Esophagus squamous epithelium (tissue), 5 donors: ENCODE measurements around the gene PEAK3. TPM values are rescaled to one million over a fixed set of nuclear protein-coding genes. Genes with fewer than 3 reads are reported as not detected.

ENCODE experiments used
- DNase-seq: peaks from one replicate; lab custom pipeline; 2025; lab: John Stamatoyannopoulos, UW
- H3K27ac ChIP-seq, 4 donors: fragments of 200-600 bp; sonication (generic); one replicate each; pipeline ENCODE4 v1.5.1; 2016 to 2019; ENCODE audit warnings: mild to moderate bottlenecking in 1 of 4
- H3K27me3 ChIP-seq, 4 donors: fragments of 200-600 bp; sonication (generic); 1 replicate in 3 of 4; 2 replicates in 1 of 4; pipeline versions ENCODE4 v1.5.1 to v1.6.0; 2017 to 2021; ENCODE audit warnings: antibody characterized with exemption in 1 of 4
- H3K36me3 ChIP-seq, 3 donors: fragments of 200-600 bp; sonication (generic); one replicate each; pipeline ENCODE4 v1.5.1; 2016 to 2019
- H3K4me1 ChIP-seq, 3 donors: fragments of 200-600 bp; sonication (generic); one replicate each; pipeline ENCODE4 v1.5.1; 2017 to 2019
- H3K4me3 ChIP-seq, 4 donors: fragments of 200-600 bp; sonication (generic); 1 replicate in 3 of 4; 2 replicates in 1 of 4; pipeline ENCODE4 v1.5.1; 2016 to 2019; ENCODE audit warnings: mild to moderate bottlenecking in 2 of 4, moderate library complexity in 1 of 4
- H3K9me3 ChIP-seq, 3 donors: fragments of 200-600 bp; sonication (generic); one replicate each; pipeline ENCODE4 v1.5.1; 2016 to 2019
- CTCF ChIP-seq, 6 experiments: fragments of 450-650 bp in 4 of 6; fragments of 200-600 bp in 2 of 6; sonication (generic) in 2 of 6; IDR thresholded peaks; one replicate each; pipeline ENCODE4 v1.5.1; 2016 to 2019; ENCODE audit warnings: antibody characterized with exemption in 6 of 6, mild to moderate bottlenecking in 4 of 6, moderate library complexity in 4 of 6
- POLR2A ChIP-seq, 4 donors: fragments of 450-650 bp; IDR thresholded peaks; one replicate each; pipeline ENCODE4 v1.6.1; 2017; ENCODE audit warnings: antibody characterized with exemption in 4 of 4, mild to moderate bottlenecking in 4 of 4, moderate library complexity in 3 of 4
- WGBS, 2 donors: methylation state at CpG; one replicate each; pipeline ENCODE4 v1.1.5; 2018; 5-methylcytosine and 5-hydroxymethylcytosine counted together
- intact Hi-C: fragments of 100-400 bp; cut with DNase I; formaldehyde crosslinking; loops from one replicate; pipeline ENCODE4 v1.15.0; 2022
- total RNA-seq, 4 donors: library from RNA; depleted of rRNA; stranded (reverse); fragments of >200 nt; gene quantifications; one replicate each; pipeline ENCODE4 v1.1.0, GENCODE V29; 2016
- donor health status: DM: yes; HTN: yes; CAD: no.

PEAK3 gene
- total RNA-seq, 4 donors from 2014 or later: 0.32 to 0.40 (median 0.38) TPM; not detected in 1

DNA sequence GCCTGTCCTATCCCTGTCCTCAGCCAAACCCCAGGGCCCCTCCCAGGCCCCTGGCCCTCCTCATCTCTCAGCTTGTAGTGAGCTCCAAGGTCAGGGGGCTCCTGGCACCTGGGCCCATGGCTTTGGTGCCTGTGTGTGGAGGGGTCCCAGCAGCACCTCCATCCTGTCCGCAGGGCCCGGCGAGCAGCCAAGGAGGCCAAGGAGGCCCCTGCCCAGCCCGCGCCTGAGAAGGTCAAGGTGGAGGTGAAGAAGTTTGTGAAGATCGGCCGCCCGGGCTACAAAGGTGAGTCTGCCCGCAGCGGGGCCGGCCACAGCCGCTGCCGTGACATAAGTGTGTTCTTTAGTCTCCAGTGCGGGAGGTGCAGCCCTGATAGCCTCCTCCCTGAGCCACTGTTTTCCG is 36.7 kb downstream of the PEAK3 start:
- no peak for DNase-seq
- peaks cover 26 to 53% (median 30%) of the 10 kb centered on the region in 3 donors for H3K4me1 ChIP-seq
- peaks cover 0 to 21% (median 6%) of the 10 kb centered on the region in 4 donors for H3K27me3 ChIP-seq
- no peak overlapping the region for H3K4me3 ChIP-seq
- WGBS, 2 donors: 98% methylated on average over 12 of the region's 15 CpGs; no CpG with 5 or more reads in 1 of the 2 donors
- H3K36me3 ChIP-seq: peaks cover 43 to 73% (median 55%) of the 10 kb centered on the region in 3 donors
- no peaks in the 10 kb centered on the region for H3K9me3 ChIP-seq
- intact Hi-C loops: no loop called here
- no peak for TF ChIP-seq POLR2A (IDR thresholded peaks at IDR 0.05)
- TF ChIP-seq CTCF (IDR thresholded peaks at IDR 0.05): no peak
- no peak overlapping the region for H3K27ac ChIP-seq

DNA sequence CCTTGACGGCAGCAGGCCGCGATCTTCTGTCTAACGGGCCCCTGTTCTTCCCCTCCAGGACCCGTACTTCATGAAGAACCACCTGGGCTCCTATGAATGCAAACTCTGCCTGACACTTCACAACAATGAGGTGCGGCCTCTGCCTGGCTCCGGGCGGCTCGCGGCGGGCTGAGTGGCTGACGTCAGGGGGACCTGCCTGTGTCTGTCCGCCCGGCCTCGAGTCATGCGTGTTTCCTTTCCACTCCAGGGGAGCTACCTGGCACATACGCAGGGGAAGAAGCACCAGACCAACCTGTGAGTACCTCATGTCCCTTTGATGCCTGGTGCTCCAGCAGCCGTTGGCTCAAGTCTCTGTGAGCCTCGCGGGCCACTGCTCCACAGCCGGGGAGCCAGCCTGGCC is 37.5 kb downstream of the PEAK3 start:
- Histone ChIP-seq H3K27ac (no peak overlapping the region), H3K4me3 (no peak overlapping the region), H3K27me3 (peaks cover 0 to 13% (median 0%) of the 10 kb centered on the region in 4 donors), H3K36me3 (peaks cover 43 to 73% (median 55%) of the 10 kb centered on the region in 3 donors), H3K9me3 (no peaks in the 10 kb centered on the region), H3K4me1 (peaks cover 30 to 53% (median 30%) of the 10 kb centered on the region in 3 donors)
- intact Hi-C loops: no loop called here
- 80% methylated on average over 2 of the region's 21 CpGs; no CpG with 5 or more reads in 1 of the 2 donors for WGBS, 2 donors
- TF ChIP-seq POLR2A (IDR thresholded peaks at IDR 0.05) (no peak), CTCF (IDR thresholded peaks at IDR 0.05) (no peak)
- no peak for DNase-seq

DNA sequence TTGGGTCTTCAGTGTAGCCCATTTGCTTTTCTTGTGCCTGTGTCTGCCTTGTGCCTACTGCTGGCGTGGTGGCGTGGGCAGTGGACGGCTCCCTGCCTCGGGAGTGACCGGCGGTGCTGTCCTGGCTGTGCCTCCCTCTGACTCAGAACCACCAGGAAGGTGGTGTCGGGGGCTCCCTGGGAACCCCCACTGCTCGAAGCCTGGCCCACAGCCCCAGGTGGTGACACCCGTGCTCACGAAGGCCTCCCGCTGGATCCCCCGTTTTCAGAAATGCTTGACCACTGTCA is 37.9 kb downstream of the PEAK3 start:
- Histone ChIP-seq H3K36me3 (peaks cover 43 to 69% (median 55%) of the 10 kb centered on the region in 3 donors), H3K4me1 (peaks cover 30 to 53% (median 34%) of the 10 kb centered on the region in 3 donors), H3K27me3 (peaks cover 0 to 9% (median 0%) of the 10 kb centered on the region in 4 donors), H3K9me3 (no peaks in the 10 kb centered on the region), H3K27ac (no peak overlapping the region), H3K4me3 (no peak overlapping the region)
- no peak for DNase-seq
- TF ChIP-seq POLR2A (IDR thresholded peaks at IDR 0.05): no peak
- no peak for TF ChIP-seq CTCF (IDR thresholded peaks at IDR 0.05)
- intact Hi-C loops: no loop called here
- 94% methylated on average over 3 of the region's 12 CpGs; no CpG with 5 or more reads in 1 of the 2 donors for WGBS, 2 donors

GRCh38 chr19:2243274-2244124 is 38.5 kb downstream of the PEAK3 start:
- H3K27ac ChIP-seq: no peak overlapping the region
- peaks cover 43 to 63% (median 49%) of the 10 kb centered on the region in 3 donors for H3K36me3 ChIP-seq
- DNase-seq: no peak
- H3K4me1 ChIP-seq: peaks cover 30 to 58% (median 39%) of the 10 kb centered on the region in 3 donors
- H3K4me3 ChIP-seq: no peak overlapping the region
- WGBS, 2 donors: 80 to 91% methylated on average over 12 of the region's 32 CpGs
- peaks cover 0 to 7% (median 0%) of the 10 kb centered on the region in 4 donors for H3K27me3 ChIP-seq
- TF ChIP-seq POLR2A (IDR thresholded peaks at IDR 0.05) (no peak), CTCF (IDR thresholded peaks at IDR 0.05) (no peak)
- intact Hi-C loops: no loop called here
- no peaks in the 10 kb centered on the region for H3K9me3 ChIP-seq

- intact Hi-C loops: no loop called here
These were observed 39.2 kb downstream of the PEAK3 start for GRCh38 chr19:2242816-2243215.

More at GRCh38 chr19:2242816-2243215, 39.2 kb downstream of the PEAK3 start:
- Histone ChIP-seq H3K27ac (no peak overlapping the region), H3K4me3 (no peak overlapping the region), H3K27me3 (peaks cover 0 to 2% (median 0%) of the 10 kb centered on the region in 4 donors), H3K4me1 (peaks cover 35 to 65% (median 46%) of the 10 kb centered on the region in 3 donors), H3K9me3 (no peaks in the 10 kb centered on the region), H3K36me3 (peaks cover 42 to 56% (median 43%) of the 10 kb centered on the region in 3 donors)
- WGBS, 2 donors: 85 to 86% methylated on average over 7 to 8 of the region's 8 CpGs
- no peak for DNase-seq
- TF ChIP-seq CTCF (IDR thresholded peaks at IDR 0.05): no peak
- TF ChIP-seq POLR2A (IDR thresholded peaks at IDR 0.05): no peak
